RKO (cell line): ENCODE measurements around the gene NEUROD2.
A peak's percentile ranks its signal among the peaks of the same experiment; 100 is the strongest.

Source experiments
- DNase-seq: peaks from one replicate; pipeline ENCODE4 v3.0.0-alpha.2; 2016; ENCODE audit warnings: low spot score

The NEUROD2 gene

DNA sequence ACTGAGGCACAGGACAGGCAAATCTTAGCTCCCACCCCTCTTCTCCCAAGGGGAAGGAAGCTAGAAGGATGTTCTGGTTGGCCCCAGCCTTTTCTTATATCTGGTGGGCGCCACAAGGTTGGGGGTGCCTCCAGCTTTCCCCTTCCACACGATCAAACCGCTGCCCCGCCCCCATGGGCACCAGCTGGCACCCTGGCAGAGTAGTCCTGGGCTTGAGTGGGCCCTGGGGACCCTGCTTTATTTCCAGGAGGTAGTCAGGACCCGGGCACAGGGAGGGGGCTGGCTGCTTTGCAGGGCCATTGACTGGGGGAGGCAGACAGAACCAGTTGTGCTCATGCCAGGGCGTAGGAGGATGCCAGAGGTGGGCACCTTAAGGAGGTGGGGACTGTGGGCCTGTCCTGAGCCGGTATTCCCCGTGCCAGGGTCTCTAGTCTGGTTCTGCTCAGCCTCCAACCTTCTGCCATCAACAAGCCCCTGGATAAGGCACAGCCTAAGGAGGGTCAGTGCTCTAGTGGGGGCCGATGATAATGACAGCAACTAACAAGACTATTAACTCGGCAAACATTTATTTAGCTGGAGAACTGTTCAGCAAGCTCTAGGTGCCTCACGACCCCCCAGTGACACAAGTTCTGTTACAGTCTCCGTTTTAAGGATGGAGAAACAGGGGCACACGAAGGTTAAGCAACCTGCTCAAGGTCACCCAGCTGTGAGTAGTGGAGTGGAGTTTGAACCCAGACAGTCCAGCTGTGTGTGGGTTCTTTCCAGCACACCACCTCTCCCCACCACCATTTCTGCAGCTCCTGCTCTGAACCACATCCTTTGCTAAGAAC, 11.5 kb upstream of the NEUROD2 start:
- DNase-seq: no peak

DNA sequence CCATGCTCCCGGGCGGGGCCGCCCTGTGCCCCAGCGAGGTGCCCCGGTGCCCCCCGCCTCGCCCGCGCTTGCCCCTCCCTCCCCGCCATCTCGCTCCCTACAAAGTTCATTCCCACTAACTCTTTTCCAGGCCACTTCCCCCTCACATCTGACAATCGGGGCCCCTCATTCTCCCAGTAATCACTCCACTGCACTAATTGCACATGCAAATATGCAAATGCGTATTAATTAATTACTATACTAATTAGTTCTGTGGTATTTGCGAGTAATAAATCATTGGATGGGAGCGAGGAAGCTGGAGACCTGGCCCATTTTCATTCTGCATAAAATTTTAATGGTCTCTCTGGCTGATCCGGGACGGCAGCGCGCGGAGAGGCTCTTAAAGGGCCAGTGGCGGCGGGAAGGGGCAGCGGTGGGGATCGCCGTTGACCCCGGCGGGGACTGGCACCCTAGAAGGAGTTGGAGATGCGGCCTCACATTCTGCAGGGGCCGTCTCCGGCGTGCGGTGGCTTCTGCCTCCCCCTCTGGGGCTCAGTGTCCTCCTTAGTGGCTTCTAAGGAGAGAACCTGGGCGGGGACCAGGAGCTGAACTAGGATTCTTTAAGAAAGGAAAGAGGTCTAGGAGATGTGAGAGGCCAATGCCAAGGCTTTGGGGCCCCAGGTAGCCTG, 10.7 kb upstream of the NEUROD2 start:
- DNase-seq: peak; percentile 28

DNA sequence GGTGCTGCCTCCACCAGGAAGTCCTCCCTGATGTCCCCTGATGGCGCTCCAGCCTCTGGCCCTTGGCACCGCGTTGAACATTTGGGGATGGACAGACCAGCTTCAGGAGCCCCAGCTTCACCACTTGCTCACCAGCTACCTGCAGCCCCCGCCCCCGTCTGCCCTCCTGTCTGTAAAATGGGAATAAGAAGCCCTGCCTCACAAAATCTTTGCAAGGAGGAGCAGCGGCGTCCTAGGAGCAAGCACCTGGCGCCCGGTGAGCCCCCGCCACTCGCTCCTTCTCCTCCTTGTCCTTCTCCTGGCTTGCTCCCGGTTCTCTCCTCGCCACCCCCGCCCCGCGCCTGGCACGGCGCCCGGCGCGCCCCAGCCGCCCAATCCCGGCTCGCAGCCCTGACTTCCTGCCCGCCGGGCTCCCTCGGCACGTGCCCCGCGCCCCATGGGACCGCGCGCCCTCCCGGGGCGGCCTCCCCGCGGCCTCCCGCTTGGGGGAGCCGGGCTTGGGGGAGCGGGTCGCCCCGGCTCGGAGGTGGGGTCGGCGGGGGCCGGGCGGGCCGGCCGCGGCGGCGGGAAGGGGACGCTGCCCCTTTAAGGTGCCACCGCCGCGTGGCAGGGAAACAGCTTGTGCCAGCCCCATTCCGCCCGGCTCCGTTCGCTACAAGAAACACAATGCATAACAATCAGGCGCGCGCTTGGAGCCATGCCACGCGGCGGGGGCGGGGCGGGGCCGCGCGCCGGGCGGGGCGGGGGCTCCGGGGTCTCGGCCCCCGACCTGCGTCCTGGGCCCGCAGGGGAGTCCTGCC, 9.9 kb upstream of the NEUROD2 start:
- DNase-seq: peak; percentile 76

DNA sequence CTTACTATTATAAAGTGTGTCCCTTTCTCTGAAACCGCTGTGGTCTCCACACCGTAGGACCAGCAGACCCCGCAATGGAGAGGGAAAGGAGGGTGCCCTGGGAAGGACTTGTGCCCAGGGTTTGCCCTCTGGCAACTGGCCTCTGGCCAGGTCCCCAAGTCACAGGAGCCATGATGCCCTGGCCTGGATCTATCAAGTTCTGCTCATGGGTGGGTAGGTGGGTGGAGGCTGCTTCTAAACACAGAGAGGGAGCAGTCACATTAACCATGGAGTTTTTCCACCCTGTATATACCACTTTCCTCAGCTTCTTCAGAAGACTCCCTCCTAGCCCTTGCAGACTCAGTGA, 9.4 kb upstream of the NEUROD2 start:
- no peak for DNase-seq

DNA sequence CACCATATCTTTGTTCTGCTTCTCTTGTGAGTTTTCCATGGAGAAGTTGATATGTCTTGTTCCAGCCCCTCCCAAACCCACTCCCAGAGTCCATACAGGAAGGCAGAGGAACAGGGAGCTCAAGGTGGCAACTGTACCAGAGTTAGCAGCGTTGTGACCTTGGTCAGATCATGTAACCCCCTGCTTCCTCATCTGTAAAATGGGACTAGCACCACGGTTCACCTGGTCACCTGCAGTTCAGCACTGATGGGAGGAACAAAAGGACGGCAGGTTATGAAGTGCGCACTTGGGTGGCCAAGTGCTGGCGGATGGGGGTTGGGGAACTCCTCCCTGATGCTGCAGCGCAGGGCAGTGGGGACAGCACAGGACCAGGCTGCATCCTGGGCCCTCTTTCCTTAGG, 7.7 kb upstream of the NEUROD2 start:
- no peak for DNase-seq

DNA sequence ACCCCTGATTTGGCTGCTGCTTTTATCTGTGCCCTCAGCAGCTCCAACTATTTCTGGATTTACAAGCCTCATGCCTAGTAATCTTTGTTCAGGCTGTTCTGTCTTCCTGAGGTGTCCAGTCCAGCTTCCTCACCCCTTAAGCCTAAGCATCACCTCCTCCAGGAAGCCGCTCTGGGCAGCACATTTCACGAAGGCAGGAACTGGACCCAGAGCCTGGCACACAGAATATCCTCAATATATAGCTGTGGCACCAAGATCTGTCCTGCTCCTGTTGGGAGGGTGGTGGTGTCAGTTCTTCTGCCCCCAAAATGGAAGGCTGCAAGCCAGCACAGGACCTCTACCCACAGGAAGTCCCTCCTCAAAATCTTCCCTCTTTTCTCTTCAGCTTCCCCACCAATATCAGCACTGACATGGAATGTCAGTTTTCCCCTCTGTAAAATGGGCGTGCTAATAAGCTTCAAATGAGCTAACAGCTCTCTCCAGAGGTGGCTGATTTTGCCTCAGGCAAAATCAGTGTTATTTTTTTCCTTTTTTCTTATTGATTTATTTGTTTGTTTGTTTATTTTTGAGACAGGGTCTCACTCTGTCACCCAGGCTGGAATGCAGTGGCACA, 6.9 kb upstream of the NEUROD2 start:
- DNase-seq: no peak

DNA sequence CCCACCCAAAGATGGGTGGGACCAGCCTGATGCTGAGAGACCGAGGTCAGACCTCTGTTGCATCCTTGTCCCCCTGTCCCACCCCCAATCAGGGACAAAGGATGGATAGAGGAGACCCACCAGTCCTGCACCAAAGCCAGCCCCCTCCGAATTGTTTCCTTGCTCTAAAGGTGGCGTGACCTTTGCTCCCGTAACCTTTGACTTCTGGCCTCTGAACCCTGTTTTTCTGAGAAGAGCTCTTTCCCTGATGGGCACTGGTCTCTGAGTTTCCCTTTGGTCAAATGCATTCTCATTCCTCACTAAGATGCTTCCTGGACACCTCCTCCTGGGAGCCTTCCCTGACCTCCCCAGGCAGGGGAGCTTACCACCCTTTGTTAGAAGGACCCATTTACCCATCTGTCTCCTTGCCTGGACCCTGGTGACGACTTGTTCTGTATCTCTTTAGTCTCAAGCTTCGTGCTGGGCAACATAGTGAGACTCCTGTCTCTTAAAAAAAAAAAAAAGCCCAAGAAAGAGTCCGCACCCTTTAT, 5.3 kb upstream of the NEUROD2 start:
- DNase-seq: no peak

DNA sequence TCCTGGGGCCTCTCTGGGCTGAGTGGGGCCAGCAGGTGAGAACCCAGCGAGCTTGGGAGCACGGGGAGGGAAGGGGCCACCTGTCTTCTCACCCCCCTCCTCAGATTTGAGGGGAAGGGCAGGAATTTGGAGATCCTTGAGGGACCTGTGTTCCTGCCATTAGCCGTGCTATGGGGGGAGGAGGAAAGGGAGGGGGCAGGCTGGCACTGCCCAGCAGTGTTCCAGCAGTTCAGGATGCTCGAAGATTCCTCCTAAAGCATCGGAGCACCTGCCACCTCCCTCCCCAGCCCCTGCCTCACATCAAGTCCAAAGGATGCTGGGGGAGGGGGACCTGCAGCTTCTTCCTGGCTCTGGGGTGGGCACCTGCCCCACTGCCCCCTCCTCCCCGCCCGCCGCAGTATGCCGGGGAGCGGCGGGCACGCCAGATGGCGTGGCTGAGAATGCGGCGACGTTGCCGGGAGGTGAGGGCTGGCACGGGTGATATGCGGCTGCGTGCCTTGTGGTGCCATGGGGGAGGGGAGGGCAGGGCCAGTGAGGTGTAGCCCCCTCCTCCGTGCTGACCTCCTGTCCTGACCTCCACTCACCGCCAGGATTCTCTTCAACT, 4.7 kb upstream of the NEUROD2 start:
- DNase-seq: no peak

DNA sequence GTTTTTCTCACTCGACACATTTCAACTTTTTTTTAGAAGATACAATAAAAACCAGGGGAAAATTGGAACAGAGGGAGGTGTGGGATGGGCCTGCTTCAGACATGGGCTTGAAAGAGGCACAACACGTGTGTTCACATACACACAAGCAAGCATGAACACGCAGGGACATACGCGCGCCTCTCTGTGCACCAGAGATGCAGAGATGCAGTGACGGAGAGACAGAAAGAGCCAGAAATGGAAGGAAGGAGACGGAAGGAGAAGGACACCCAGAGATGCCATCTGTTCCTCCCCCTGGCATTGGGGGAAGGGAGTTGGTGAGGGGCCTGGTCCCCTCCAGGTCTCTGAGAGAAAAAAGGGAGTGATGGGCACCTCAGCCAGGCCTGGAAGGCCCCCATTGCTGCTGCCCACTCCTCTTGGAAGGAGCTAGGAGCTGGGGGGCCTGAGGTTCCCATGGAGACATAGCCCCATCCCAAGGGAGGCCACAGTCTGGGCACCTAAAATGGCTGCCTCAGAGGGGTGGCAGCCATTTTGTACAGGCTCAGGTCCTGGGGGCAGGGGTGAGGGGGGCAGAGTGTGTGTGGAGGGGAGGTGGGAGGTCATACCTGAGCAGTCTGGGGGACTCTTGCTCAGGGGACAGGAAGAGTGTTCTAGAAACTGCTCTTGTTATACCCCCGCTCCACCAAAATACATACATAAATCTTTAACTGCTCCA, 3.8 kb upstream of the NEUROD2 start:
- no peak for DNase-seq

DNA sequence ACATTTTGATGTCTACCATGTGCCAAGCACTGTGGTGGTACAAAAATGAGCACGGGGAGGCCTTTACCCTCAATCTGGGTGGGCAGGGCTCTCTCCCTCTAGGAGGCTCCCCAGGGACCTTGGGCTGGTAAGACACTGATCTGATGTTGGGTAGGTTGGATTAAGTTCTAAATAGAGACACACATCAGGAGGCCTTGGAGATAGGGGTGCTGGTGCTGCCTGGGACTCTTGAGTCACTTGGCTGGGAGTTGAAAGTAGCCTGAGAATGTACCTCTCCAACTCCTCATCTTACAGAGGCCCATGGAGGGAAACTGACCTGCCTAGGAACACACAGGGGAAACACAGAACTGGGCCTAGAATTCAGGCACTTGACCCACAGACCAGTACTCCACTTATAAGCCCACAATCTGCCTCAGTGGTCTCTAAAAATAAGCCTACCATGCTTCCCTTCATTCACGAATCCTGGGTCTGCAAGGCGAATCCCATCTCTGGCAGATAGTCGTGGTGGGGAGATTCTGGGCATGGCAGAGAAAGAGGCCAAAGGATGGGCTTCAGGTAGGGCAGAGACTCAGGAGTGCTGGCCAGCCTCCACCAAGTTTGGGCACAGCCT, 1.8 kb upstream of the NEUROD2 start:
- no peak for DNase-seq

DNA sequence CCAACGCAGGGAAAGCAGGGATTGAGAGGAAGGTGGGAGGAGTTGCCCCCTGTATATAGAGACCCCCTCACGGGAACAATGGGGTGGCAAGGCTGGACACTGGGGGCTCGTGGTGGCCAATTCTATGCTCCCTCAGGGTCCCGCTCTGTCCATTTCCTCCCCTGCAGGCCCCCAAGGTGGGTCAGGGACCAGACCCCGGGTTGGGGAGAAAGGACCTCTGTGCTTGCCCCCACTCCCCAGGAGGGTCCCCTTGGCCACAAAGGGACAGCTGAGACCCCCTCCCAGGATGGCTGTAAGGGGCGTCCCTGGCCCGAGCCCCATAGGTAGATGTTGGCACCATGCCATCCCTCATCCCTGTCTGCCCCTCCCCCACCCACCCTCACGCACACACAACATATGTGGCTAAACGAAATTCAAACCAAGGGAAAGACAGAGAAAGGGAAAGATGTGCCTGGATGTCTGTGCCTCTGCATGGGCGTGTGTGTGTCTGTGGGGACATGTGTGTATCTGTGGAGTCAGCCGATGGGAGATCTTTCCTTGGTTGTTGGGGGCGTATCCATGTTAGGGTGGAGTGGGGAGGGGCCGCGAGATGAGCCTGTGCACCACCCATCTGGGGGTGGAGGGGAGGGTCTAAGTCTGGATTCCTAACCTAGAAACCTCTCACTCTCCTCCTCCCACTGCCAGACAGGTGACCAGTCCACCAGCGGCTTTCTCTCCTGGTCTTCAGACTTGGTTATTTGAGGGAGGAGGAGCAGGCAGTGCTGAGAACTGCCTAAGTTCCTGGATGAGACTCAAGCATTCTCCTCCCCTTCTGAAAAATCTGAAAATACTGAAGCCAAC, 642 bp upstream of the NEUROD2 start:
- DNase-seq: no peak

DNA sequence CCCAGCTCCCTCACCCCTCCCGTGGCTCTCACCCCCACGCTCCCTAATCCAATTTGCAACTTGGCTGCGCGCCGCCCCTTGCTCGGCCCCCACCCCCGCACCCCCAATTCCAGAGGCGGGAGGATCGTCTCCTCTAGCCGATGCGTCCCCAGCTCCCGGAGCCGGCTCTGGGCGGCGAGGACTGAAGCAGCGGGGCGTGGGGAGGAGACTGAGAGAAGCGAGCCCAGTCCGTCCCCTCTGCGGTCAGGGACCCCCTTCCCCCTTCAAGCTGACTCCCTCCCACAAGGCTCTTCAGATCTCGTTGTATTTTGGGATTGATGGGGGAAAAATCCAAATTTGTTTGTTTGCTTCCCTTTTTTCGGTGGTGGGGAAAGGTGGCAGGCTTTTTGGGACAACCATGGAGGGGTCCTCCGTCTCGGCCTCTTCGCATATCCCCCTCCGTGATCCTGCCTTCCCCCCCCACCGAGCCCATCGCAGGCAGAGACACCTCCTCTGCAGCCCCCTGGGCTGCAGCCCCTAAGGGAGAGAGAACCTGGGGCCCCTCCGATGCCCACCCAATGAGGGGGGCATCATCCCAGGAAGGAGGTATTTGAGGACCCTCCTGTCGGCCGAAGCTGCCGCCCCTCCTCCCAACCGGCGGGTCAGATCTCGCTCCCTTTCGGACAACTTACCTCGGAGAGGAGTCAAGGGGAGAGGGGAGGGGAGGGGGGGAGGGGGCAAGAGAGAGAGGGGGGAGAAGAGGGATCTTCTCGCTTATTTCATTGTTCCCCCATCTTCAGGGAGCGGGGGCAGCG, 466 bp downstream of the NEUROD2 start:
- no peak for DNase-seq

DNA sequence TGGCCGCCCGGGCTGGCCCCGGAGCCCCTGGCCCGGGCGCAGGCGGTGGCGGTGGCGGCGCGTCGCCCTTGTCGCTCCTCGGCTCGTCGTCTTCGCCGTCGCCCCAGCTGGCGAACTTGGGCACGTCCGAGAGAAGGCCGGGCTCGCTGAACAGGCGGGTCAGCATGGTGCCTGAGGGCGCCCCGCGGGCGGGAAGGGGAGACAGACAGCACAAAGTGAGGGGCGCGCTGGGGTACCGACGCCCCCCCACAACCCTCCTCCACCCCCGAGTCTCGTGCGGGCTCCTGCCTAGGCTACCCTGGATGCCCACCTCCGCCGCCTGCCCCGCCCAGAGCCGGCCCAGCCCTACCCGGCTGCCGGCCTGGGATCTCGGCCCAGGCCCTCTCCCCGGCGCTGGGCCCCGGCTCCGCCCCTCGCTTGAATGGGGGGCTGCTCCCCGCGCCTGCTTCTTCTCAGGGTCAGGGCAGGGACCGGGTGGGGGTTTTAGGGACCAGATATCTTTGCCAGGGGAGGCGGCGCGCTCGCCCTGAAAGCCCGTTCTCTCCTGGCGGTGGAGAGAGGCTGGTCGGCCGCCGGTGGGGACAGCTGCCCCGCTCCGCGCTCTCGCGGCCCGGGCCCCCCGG, 1.2 kb downstream of the NEUROD2 start:
- no peak for DNase-seq

DNA sequence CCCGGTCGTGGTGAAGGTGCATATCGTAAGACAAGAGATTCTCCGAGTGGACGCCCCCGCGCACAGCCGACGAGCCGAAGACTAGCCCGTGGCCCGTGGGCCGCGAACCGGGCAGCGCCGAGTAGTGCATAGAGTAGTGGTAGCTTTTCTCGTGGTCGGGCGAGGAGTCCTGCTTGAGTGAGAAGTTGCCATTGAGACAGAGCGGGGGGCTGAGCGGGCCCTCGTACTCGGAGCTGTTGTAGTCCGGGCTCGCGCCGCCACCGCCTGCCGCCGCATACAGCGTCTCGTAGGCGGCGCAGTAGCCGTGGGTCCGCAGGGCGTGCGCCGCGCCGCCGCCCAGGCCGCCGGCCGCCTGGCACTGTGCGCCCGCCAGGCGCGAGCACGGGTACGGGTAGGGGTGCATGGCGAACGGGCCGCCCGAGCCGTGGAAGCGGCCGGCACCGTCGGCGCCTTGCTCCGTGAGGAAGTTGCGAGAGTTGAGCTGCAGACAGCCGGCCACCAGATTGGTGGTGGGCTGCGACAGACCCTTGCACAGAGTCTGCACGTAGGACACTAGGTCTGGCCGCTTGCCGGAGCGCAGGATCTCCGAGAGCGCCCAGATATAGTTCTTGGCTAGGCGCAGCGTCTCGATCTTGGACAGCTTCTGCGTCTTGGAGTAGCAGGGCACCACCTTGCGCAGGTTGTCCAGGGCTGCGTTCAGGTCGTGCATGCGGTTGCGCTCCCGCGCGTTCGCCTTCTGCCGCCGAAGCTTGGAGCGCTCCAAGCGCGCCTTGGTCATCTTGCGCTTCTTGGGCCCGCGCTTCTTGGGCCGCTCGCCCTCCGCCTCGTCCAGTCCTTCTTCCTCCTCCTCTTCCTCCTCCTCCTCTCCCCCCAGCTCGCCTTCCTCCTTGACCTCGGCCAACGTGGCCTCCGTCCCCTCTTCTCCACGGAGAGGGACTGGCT, 2.0 kb downstream of the NEUROD2 start:
- DNase-seq: no peak

DNA sequence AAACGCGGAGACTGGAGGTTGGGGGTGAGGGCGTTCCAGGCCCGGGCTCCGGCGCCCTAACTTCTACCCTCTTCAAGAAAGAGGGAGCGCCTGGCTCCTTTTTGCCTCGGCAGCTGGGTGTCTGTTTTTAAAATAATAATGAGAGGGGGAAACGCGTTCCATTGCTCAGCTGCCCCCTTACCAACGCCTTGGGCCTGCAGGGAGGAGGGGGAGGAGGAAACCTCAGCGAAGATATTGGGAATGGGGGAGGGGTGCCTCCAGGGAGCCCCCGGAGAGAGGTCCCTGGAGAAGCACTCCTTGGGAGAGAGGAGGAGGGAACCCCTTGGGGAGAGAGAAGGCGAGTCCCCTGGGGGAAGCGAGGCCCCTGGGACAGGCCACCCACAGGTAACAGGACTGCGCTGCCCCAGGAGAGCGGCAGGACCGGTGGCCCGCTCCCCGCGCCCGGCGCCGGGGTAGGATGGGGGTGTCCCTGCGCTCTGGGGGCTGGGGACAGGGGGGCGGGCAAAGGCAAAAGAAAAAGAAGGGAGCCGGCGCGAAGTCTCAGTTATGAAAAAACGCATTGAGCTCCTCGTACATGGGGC, 2.7 kb downstream of the NEUROD2 start:
- DNase-seq: no peak

DNA sequence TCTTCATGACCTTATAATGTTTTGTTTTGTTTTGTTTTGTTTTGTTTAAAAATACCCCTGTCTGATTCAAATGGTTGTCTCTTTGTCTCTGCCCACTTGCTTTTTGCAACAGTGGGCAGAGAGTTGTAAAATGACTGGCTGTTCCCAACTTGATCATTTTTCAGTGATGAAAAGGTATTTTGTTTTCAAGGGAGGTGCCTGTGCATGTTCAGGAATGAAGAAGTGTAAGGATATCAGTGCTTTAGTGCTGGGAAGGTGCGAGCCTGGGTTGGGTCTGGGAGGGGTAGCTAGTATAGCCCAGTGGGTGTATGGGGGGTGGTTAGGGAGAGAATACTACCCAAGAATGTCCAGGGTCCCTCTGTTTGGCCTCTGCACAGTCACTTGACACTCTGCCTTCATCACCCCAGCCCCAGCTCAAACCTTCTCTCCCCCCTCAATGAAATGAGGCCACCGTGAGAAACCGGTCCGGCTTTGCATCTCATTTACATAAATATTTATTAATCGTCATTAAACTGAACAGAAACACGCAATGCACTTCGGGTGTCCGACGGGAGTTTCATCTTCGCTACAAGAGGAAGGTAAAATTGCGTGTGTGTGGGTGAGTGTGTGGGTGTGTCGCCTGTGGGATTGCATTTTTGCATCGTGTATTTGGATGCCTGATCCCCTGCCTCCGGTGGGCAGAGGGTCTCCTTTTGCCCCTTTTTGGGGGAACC, 4.3 kb downstream of the NEUROD2 start:
- DNase-seq: no peak
